Urinary bladder (tissue), 4 donors: Measurements from ENCODE around the gene USP31. TPM values are rescaled to one million over a fixed set of nuclear protein-coding genes. Genes with fewer than 3 reads are reported as not detected.

Experiments used
- DNase-seq: peaks from one replicate; pipeline ENCODE4 v3.0.0-alpha.2; 2015; ENCODE audit errors: extremely low spot score
- H3K27ac ChIP-seq: one replicate; pipeline ENCODE4 v1.5.1; 2013; ENCODE audit warnings: low read depth, mild to moderate bottlenecking, moderate library complexity
- H3K36me3 ChIP-seq: one replicate; pipeline ENCODE4 v1.6.1; 2013; ENCODE audit warnings: mild to moderate bottlenecking, moderate library complexity; ENCODE audit not compliant: insufficient read depth
- H3K4me1 ChIP-seq: one replicate; pipeline ENCODE4 v1.6.1; 2013; ENCODE audit warnings: mild to moderate bottlenecking, moderate library complexity; ENCODE audit not compliant: insufficient read depth
- H3K4me3 ChIP-seq: one replicate; pipeline ENCODE4 v1.5.1; 2013; ENCODE audit warnings: low read depth, low read length
- WGBS: extraction: QIAGEN DNeasy Blood & Tissue Kit; methylation state at CpG from one replicate; pipeline ENCODE4 v1.1.7; 2013; 5-methylcytosine and 5-hydroxymethylcytosine counted together
- polyA plus RNA-seq: library from polyadenylated mRNA; stranded (reverse); fragments of 200-250 nt; gene quantifications from one replicate; pipeline ENCODE4 v1.2.3, GENCODE V29; 2013
- total RNA-seq: library from RNA; depleted of rRNA; stranded (reverse); fragments of >200 nt; gene quantifications from one replicate; pipeline ENCODE4 v1.2.3, GENCODE V29; 2014
- donor health status: healthy with polysubstance abuse.
- donor health status: healthy.

USP31 gene
- total and polyA plus RNA-seq, 2 donors, result 3.7 to 27.4 TPM

DNA sequence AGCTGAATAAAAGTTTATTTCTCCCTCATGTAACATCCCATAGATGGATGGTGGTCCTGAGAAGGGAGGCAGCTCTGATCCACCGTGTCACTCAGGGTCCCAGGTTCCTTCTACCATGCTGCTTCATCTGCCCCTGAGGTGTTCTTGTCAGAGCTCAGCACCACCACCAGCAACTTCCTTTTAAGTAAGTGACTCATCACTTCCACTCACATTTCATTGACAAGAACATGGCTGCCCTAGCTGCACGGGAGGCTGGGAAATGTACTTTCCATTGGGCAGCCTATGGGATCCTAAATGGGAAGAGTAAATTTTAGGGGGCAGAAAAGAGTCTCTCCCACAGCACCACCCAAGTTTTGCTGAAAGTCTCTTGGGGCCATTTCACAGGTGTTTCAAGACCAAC is 134.7 kb downstream of the USP31 start:
- Histone ChIP-seq H3K36me3 (no peaks in the 10 kb centered on the region), H3K4me1 (no peaks in the 10 kb centered on the region), H3K27ac (no peak overlapping the region), H3K4me3 (no peak overlapping the region)
- WGBS, result 72% methylated on average over 2 of the region's 2 CpGs
- no peak for DNase-seq

Other genes starting within 250 kb of the USP31 start
- 2.4 TPM for gene SCNN1G, start 33.3 kb upstream of the USP31 start, total RNA-seq
- gene SCNN1G, start 33.3 kb upstream of the USP31 start, polyA plus RNA-seq, result 0.61 TPM
- gene SCNN1B, start 152.8 kb upstream of the USP31 start, total RNA-seq, result 3.0 TPM
- 6.0 TPM for gene SCNN1B, start 152.8 kb upstream of the USP31 start, polyA plus RNA-seq